C4-2B (cell line): ENCODE results near the gene DST.

Experiments
- H3K27ac ChIP-seq: fragments of 450-650 bp; 2 replicates; pipeline ENCODE4 v1.5.1; 2017
- ZFX ChIP-seq: fragments of 450-650 bp; IDR thresholded peaks from 2 replicates; pipeline ENCODE4 v1.6.1; 2017
- TF ChIP-seq, protein P1 (sequence below): fragments of 450-650 bp; conservative IDR thresholded peaks from 2 replicates; pipeline ENCODE4 v1.5.1; 2017; ENCODE audit warnings: mild to moderate bottlenecking

Gene DST

DNA sequence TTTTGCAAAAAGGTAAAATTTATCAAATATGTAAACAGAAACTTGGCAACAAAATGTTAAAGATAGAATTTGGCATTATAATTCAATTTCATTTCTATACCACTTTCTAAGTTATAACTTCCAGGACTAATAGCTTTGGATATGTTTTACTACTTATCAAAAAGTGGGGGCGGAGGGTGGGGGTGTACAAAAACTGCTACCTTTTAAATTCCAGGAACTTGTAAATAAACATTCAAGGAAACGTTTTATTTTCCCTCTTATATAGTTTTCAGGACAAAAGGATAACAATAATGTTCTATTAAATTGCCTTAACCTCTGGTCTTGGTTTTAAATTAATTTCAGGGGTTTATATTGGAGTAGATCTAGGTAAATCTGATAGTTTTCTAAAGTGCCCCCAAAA lies 103.8 kb downstream of the DST start:
- no peak overlapping the region for H3K27ac ChIP-seq
- no peak for TF ChIP-seq ZFX
- TF ChIP-seq, protein P1, sequence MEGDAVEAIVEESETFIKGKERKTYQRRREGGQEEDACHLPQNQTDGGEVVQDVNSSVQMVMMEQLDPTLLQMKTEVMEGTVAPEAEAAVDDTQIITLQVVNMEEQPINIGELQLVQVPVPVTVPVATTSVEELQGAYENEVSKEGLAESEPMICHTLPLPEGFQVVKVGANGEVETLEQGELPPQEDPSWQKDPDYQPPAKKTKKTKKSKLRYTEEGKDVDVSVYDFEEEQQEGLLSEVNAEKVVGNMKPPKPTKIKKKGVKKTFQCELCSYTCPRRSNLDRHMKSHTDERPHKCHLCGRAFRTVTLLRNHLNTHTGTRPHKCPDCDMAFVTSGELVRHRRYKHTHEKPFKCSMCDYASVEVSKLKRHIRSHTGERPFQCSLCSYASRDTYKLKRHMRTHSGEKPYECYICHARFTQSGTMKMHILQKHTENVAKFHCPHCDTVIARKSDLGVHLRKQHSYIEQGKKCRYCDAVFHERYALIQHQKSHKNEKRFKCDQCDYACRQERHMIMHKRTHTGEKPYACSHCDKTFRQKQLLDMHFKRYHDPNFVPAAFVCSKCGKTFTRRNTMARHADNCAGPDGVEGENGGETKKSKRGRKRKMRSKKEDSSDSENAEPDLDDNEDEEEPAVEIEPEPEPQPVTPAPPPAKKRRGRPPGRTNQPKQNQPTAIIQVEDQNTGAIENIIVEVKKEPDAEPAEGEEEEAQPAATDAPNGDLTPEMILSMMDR, result no peak

DNA sequence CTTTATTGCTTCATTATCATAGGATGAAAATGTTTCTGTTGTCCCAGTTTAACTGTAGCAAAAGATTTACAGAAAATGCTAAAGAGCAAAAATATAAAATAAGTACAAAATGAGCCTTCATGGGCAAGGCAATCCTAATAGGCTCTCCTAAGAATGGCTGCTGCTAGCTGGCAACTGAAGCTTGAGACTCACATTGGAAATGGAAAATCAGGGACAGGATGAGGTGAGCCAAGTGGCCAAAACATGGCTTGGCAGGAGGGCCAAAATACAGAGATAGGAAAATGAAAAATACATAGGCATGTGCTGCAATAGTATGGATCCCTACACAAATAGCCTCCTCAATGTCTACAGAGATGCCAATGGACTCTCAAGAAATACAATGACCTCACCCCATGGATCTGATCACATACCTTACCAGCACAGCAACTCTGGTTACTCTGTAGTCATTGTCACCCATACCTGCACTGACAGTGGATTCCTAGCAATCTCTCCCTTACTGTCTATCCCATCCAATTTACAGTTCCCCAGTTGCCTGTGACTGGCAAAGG lies 105.4 kb downstream of the DST start:
- no peak overlapping the region for H3K27ac ChIP-seq
- TF ChIP-seq, protein P1, result no peak
- TF ChIP-seq ZFX, result no peak

DNA sequence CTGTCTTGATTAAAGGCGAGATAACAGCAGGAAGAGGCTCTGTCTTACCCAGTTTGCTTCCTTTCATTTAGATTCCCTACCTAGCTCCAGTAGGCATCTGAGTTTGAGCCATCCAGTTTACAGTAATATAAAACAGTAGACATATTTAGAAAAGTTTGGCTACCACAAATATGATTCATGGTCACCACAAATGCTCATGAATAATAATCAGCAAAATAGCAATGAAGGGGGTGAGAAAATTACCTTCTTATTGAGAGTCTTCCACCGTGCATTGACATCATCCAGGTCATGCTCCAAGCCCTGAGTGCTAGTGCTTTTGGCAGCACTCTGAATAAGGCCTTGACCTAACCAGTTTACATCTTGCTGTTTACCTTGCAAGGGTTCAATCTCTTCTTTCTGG lies 106.2 kb downstream of the DST start:
- H3K27ac ChIP-seq, result no peak overlapping the region
- TF ChIP-seq, protein P1, result no peak
- no peak for TF ChIP-seq ZFX

DNA sequence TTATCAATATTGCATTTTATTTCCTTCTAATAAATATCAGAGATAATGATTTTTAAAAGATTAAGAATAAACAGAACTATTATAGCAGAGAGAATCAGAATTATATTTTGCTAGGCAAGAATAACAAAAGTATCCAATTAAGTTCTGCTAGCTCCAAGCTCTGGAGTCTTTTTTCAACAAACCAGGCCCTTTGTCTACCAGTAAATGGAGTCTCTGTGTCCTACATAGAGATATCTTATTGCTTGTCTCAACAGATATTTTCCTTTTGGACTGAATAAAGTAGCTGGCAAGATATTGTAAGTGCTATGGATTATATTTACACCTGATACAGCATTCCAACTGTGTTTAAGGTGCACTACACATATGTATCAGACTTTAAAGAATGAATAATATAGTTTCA lies 107.1 kb downstream of the DST start:
- no peak overlapping the region for H3K27ac ChIP-seq
- TF ChIP-seq ZFX, result no peak
- TF ChIP-seq, protein P1, result no peak

DNA sequence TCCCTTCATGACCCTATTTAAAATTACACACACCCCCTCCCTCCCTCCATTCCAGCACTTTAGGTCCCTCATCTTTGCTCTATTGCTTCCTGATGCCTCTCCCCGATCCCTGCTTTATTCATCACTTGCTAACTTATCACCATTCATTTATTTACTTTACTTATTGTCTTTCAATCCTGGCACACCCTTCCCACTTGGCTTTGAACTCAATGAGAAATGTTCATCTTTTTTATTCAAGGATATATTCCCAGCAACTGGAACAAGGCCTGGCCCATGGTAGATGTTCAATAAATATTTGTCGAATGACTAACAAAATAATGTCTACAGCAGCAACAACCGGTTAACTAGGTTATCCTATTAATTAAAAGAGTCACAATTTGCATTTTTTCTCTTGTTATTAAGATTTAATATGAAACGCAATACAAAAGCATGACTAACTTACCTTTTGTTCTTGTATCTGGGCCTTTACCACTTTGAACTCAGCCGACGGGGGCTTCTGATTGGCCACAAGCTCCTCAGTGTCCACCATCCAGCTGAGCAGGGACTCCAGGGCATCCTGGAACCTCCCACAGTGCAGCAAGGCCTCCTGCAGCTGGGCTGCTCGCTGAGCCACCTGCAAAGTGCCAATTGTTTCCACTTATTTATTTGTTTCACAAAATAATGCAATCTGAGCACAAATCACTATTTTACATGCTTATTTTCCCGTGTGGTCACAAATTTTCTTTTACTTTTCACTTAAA lies 107.8 kb downstream of the DST start:
- TF ChIP-seq, protein P1, result no peak
- TF ChIP-seq ZFX, result no peak
- no peak overlapping the region for H3K27ac ChIP-seq

DNA sequence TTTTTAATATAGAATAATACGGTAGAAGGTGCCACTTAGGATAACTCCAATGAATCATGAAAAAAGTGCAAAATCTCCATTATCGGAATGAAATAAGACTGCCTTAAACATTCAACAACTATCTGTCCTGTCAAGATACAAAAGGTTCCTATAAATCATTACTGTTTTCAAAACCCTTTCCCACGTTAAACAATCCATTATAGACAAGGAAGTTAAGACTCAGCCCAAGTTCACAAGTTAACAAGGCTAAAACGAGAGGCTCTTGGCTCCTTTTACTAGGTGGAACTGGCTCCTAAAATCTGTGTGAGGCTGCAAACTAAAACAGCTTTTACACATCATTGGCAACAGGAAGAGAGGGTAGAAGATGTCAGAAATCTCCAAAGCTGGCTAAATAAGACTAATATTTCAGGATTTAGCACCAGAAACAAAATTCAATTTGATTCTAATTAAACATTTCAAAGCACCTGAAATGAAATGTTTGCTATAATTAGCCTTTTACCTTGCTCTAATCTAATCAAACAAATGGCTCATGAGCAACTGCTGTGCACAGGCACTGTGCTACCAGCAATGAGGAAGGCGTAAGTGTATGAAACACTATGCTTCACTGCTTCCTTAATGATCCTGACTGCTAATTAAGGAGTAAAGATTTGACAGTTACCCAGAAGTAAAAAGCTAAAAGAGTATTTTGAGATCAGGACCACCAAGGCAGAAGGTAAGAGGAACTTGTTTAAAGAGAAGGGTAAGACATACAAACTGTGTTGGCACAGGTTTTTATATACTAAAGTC lies 109.7 kb downstream of the DST start:
- no peak for TF ChIP-seq ZFX
- TF ChIP-seq, protein P1, result no peak
- H3K27ac ChIP-seq, result no peak overlapping the region
